Measurements from ENCODE around the gene TRAF7. TPM values are rescaled to one million over a fixed set of nuclear protein-coding genes. Genes with fewer than 3 reads are reported as not detected.

Gene TRAF7
- total RNA-seq, 1 donor from 2014 or later = 190 TPM

- DNase-seq (ENCODE audit: low spot score) = no peak
- Mint-ChIP-seq H3K27me3 (ENCODE audit: unreplicated experiment) (peaks cover 5% of the 10 kb centered on the region), H3K4me3 (ENCODE audit: unreplicated experiment) (no peak overlapping the region), H3K36me3 (ENCODE audit: low read depth, unreplicated experiment) (peaks cover 7% of the 10 kb centered on the region), H3K4me1 (ENCODE audit: unreplicated experiment) (peaks cover 23% of the 10 kb centered on the region), H3K27ac (ENCODE audit: unreplicated experiment) (no peak overlapping the region), H3K9me3 (ENCODE audit: unreplicated experiment) (no peaks in the 10 kb centered on the region)
- TF ChIP-seq CTCF (IDR thresholded peaks at IDR 0.05; ENCODE audit: unreplicated experiment) = no peak
These were observed 6.3 kb downstream of the TRAF7 start for GRCh38 chr16:2161911-2162310.

GRCh38 chr16:2162676-2163118, 7.1 kb downstream of the TRAF7 start:
- Mint-ChIP-seq H3K27ac (ENCODE audit: unreplicated experiment) (no peak overlapping the region), H3K9me3 (ENCODE audit: unreplicated experiment) (no peaks in the 10 kb centered on the region), H3K36me3 (ENCODE audit: low read depth, unreplicated experiment) (peaks cover 7% of the 10 kb centered on the region), H3K4me3 (ENCODE audit: unreplicated experiment) (no peak overlapping the region), H3K27me3 (ENCODE audit: unreplicated experiment) (no peaks in the 10 kb centered on the region), H3K4me1 (ENCODE audit: unreplicated experiment) (peaks cover 16% of the 10 kb centered on the region)
- TF ChIP-seq CTCF (IDR thresholded peaks at IDR 0.05; ENCODE audit: unreplicated experiment) = no peak
- no peak for DNase-seq (ENCODE audit: low spot score)

DNA sequence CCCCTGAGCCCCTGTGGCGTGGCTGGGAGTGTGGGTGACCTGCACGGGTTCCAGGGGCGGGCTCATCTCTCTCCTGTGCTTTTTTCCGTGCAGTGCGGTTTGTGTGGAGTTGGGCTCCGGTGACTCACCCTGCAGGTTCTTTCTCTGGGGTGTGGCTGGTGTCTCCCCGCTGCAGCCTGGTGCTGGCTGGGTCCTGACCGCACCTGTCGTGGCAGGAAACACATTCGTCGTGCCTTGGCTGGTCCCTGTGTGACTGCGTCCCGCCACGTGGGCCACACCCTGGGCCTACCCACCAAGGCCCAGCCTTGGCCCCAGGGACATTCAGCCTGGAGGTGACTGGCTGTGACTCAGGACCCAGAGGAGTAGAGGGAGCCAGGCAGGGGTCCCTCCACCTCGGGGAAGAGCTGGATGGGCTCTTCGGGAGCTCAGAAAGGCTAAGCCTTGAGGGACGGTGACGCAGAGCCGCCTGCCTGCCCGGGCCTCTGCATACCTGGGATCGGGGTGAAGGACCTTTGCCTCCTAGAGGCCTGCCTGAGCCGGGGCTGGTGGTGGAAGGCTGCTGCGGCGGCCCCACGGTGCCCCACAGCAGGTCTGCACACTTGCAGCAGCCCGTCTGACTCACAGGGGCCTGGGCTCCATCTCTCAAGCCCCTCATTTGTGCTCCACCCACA, 7.8 kb downstream of the TRAF7 start:
- no peak for TF ChIP-seq CTCF (IDR thresholded peaks at IDR 0.05; ENCODE audit: unreplicated experiment)
- DNase-seq (ENCODE audit: low spot score) = no peak
- Mint-ChIP-seq H3K27me3 (ENCODE audit: unreplicated experiment) (no peaks in the 10 kb centered on the region), H3K9me3 (ENCODE audit: unreplicated experiment) (no peaks in the 10 kb centered on the region), H3K4me1 (ENCODE audit: unreplicated experiment) (peaks cover 12% of the 10 kb centered on the region), H3K27ac (ENCODE audit: unreplicated experiment) (no peak overlapping the region), H3K4me3 (ENCODE audit: unreplicated experiment) (no peak overlapping the region), H3K36me3 (ENCODE audit: low read depth, unreplicated experiment) (peaks cover 7% of the 10 kb centered on the region)

DNA sequence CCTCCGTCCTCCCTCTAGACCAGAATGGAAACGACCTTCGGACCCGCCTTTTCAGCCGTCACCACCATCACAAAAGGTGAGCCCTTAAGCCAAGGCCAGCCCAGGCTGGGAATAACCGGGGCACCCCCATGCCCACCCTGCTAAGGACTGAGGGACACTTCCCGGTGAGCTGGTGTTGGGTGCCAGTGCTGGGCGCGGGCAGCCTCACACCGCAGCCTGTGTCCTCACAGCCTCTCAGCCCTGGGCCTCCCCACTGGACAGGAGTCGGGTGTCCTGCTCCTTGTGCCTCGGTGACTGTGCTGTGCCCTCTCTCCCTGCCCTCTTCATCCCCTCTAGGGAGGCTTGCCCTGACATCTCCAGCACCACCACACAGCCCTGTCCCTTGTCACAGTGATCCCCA, 10.3 kb downstream of the TRAF7 start:
- H3K4me1 Mint-ChIP-seq (ENCODE audit: unreplicated experiment) = peaks cover 13% of the 10 kb centered on the region
- no peaks in the 10 kb centered on the region for H3K9me3 Mint-ChIP-seq (ENCODE audit: unreplicated experiment)
- peaks cover 7% of the 10 kb centered on the region for H3K36me3 Mint-ChIP-seq (ENCODE audit: low read depth, unreplicated experiment)

More for the DNA sequence above, 10.3 kb downstream of the TRAF7 start:
- peak overlapping the region; percentile 65 for H3K4me3 Mint-ChIP-seq (ENCODE audit: unreplicated experiment)
- no peak for TF ChIP-seq CTCF (IDR thresholded peaks at IDR 0.05; ENCODE audit: unreplicated experiment)
- DNase-seq (ENCODE audit: low spot score) = no peak
- H3K27ac Mint-ChIP-seq (ENCODE audit: unreplicated experiment) = peak overlapping the region; percentile 67
- H3K27me3 Mint-ChIP-seq (ENCODE audit: unreplicated experiment) = no peaks in the 10 kb centered on the region

All from endothelial cell (in vitro differentiated cells).